GM12892 (cell line): ENCODE data around the gene DBR1.

Experiments
- POLR2A ChIP-seq: IDR thresholded peaks from 2 replicates; pipeline ENCODE4 v1.6.1; 2011; ENCODE audit warnings: low read depth, low read length, control low read depth
- POLR2AphosphoS5 ChIP-seq: IDR thresholded peaks from 2 replicates; pipeline ENCODE4 v1.6.1; 2011; ENCODE audit warnings: low read depth, low read length, control low read depth

DNA sequence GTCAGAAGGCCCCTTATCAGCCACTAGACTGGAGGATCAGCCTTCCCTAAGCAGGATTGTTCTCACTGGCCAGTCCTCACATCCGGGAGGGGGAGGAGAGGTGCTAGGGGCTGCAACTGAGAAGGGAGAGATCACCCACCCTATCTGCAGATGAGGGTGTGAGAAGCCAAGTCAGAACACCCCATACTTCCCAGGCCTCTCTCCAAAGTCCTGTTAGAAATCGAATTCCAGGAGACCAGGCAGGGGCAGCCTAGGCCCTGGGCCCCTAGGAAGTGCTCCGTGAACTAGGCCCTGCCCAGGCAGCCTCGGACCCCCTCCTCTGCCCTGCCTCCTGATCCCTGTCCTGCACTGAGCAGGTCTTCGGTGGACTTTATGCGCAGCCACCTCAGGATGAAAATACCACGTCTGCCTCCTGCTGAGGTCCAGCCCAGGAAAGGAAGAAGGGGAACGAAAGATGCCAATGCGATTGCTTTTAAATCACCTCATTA is 60.2 kb downstream of the DBR1 start:
- TF ChIP-seq POLR2AphosphoS5 (no peak), POLR2A (no peak)
